ENCODE results near the gene HOXD3.

The HOXD3 gene

DNA sequence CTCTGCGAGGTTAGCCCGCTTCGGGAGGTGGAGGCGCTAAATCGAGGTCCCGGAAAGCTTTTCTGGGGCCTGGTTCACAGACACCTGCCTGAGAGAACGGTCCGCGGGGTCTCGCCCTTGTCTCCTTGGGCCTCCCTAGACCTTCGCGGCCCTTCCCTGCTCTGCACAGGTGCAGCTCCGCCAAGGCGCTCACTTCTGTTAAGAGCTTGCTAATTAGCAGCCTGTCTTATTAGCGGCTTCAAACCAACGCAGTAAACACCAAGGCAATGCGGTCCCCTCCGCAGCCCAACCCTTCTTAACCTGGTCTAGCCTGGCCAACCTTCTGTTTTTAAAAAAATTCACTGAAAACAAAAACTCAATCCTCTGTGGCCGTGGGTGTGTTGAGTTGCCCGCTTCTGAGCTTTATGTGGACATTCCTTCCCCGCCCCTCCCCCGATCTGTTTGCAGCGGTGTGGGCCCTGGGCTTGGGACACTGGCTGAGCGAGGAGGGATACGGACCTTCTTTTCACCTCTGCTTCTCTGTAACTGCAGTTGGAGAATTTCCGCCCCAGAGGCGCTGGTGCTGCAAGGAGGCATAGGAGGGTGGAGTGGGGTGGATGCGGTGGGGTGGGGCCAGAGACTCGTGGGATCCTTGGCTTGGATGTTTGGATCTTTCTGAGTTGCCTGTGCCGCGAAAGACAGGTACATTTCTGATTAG lies 9.2 kb upstream of the HOXD3 start:
- Mint-ChIP-seq H3K27me3 (peaks cover 94% of the 10 kb centered on the region), H3K4me3 (no peak overlapping the region), H3K4me1 (ENCODE audit: low read depth) (peaks cover 6% of the 10 kb centered on the region), H3K9me3 (no peaks in the 10 kb centered on the region), H3K27ac (no peak overlapping the region), H3K36me3 (ENCODE audit: low read depth) (no peaks in the 10 kb centered on the region)
- peak; percentile 27 for DNase-seq

DNA sequence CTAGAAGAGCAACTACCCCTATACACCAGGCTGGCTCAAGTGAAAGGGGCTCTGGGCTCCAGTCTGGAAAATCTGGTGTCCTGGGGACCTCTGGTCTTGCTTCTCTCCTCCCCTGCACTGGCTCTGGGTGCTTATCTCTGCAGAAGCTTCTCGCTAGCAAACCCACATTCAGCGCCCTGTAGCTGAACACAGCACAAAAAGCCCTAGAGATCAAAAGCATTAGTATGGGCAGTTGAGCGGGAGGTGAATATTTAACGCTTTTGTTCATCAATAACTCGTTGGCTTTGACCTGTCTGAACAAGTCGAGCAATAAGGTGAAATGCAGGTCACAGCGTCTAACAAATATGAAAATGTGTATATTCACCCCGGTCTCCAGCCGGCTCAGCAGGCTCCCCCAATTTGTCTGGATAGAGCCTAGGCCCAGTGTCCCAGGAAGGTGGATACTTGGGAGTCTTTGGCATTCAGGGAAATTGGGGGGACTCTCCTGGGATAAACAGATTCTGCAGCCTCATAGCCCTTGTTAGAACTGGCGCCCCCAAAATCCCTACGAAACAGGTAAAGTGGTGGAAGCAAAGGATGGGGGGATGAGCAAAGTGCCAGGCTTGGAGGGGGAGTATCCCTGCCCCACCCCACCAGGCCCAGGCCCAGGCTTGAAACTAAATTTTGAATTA lies 8.2 kb upstream of the HOXD3 start:
- Mint-ChIP-seq H3K4me3 (no peak overlapping the region), H3K36me3 (ENCODE audit: low read depth) (no peaks in the 10 kb centered on the region), H3K27me3 (peaks cover 94% of the 10 kb centered on the region), H3K9me3 (no peaks in the 10 kb centered on the region), H3K4me1 (ENCODE audit: low read depth) (peaks cover 6% of the 10 kb centered on the region), H3K27ac (no peak overlapping the region)
- no peak for DNase-seq

DNA sequence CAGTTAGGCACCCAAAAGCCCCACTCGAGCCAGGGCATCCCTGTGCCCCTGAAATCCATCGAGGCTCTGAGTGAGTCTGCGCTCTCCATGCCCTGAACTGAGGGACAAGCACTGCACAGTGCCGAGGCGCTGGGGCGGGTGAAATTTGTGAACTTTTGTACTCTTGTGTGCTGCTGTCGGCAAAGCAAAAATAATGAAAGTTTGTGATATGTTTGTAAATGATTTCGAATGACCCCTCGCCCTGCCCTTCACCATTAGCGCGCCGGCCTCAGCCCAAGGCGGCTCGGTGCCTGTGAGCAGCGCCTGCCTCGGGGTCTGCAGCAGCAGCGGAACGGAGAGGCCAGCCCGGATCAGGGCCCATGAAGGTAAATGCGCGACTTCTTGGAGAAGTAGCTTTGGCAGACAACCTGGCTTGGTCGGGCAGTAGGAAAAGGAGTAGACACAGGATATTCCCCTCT lies 7.6 kb upstream of the HOXD3 start:
- peaks cover 97% of the 10 kb centered on the region for H3K27me3 Mint-ChIP-seq
- H3K27ac Mint-ChIP-seq: no peak overlapping the region
- no peak overlapping the region for H3K4me3 Mint-ChIP-seq
- H3K36me3 Mint-ChIP-seq (ENCODE audit: low read depth): no peaks in the 10 kb centered on the region
- DNase-seq: no peak
- H3K4me1 Mint-ChIP-seq (ENCODE audit: low read depth): peaks cover 6% of the 10 kb centered on the region
- H3K9me3 Mint-ChIP-seq: no peaks in the 10 kb centered on the region

DNA sequence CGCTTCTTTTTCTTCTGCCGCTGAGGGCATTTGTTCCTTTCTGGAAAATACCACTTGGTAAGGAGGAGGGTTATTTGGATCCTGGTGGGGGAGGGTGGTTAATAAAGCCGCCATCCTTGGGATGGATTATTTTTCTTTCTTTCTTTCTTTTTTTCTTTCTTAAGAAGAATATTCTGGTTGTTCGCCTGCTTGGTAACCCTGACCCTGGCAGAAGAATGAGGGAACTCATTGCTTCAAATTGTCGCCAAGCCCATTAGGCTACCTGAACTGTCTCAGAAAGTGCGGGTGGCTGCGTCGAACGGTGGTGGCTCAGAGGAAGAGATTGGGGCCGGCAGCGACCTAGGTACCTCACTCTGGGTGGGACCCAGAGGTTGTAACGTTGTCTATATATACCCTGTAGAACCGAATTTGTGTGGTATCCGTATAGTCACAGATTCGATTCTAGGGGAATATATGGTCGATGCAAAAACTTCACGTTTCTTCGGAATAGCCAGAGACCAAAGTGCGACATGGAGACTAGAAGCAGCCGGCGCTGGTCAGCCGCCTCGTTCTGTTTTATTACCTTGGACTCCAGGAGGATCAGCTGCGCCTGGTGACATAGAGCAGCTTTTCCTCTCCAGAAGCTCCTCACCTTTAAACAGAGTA lies 7.0 kb upstream of the HOXD3 start:
- H3K27ac Mint-ChIP-seq: no peak overlapping the region
- no peak for DNase-seq
- H3K27me3 Mint-ChIP-seq: peaks cover 97% of the 10 kb centered on the region
- H3K4me1 Mint-ChIP-seq (ENCODE audit: low read depth): peaks cover 6% of the 10 kb centered on the region
- no peak overlapping the region for H3K4me3 Mint-ChIP-seq
- no peaks in the 10 kb centered on the region for H3K36me3 Mint-ChIP-seq (ENCODE audit: low read depth)
- H3K9me3 Mint-ChIP-seq: no peaks in the 10 kb centered on the region

DNA sequence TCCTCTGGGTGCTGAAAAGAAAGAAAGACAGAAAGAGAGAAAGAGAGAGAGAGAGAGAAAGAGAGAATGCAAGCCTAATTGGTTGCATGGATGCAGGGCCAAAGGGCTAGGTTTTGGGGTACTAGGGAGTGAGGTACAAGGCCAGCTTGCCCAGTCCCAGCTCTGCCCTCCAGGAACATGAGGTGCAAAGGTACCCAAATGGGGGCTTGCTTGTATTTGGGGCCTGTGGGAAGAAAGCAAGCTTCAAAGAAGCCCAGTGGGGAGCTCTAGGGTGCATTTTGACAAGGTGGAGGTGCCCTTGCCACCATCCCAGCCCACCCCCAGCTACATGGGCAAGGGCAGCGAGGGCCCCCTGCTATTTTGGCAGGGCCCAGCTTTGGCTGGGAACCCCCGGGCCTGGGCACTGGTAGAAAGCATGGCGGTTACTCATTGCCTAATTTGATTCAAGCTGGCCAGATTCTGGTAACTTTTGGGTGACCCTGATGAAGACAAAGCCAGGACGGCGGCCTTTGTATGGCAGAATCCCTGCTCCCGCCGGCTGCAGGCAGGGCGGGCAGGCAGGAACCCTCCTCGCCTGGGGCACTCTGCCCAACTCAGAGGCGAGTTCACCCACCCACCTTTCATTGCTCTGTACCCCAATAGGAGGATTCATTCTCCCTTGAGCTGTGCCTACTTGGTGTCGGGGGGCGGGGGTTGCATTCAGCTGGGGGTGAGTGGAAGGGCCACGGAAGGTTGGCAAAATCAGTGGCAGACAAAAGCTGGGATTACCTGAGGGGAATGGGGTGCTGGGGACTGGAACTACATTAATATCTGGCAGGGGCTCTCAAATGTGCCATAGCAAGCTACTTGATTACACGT lies 6.3 kb upstream of the HOXD3 start:
- Mint-ChIP-seq H3K9me3 (no peaks in the 10 kb centered on the region), H3K4me1 (ENCODE audit: low read depth) (peaks cover 6% of the 10 kb centered on the region), H3K4me3 (no peak overlapping the region), H3K36me3 (ENCODE audit: low read depth) (no peaks in the 10 kb centered on the region), H3K27me3 (peaks cover 97% of the 10 kb centered on the region), H3K27ac (no peak overlapping the region)
- DNase-seq: peak; percentile 21

DNA sequence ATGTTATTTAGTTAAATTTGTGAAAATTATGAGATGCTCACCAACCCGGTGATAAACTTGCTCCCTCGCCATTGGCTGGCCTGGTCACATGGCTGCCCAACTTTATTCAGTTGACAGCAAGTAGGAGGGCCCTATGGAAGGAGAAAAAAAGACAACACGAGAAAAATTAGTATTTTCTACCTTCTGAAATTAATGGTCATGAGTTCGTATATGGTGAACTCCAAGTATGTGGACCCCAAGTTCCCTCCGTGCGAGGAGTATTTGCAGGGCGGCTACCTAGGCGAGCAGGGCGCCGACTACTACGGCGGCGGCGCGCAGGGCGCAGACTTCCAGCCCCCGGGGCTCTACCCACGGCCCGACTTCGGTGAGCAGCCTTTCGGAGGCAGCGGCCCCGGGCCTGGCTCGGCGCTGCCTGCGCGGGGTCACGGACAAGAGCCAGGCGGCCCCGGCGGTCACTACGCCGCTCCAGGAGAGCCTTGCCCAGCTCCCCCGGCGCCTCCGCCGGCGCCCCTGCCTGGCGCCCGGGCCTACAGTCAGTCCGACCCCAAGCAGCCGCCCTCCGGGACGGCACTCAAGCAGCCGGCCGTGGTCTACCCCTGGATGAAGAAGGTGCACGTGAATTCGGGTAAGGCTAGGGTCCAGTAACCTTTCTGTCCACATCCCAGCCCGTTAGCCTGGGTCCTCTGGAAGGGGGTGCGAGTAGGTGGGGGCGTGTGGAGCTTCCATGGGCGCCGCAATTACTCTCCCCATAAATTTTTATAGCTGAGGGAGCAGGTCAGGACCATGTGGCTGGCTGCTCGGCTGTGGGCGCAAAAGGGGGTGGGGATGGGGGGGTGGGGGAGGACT lies 5.4 kb upstream of the HOXD3 start, which contains the start of gene HOXD4:
Gene HOXD4 (plus strand): TSS at position 109 of the 846 bp plus-strand sequence. CDS start 84 bp downstream, at position 193.
- Mint-ChIP-seq H3K9me3 (no peaks in the 10 kb centered on the region), H3K27ac (no peak within 1 kb of the TSS), H3K4me3 (peak within 1 kb of the TSS; percentile 18), H3K36me3 (ENCODE audit: low read depth) (no peaks in the 10 kb centered on the region), H3K4me1 (ENCODE audit: low read depth) (peaks cover 7% of the 10 kb centered on the region), H3K27me3 (peaks cover 97% of the 10 kb centered on the region)
- peak; percentile 26 for DNase-seq

DNA sequence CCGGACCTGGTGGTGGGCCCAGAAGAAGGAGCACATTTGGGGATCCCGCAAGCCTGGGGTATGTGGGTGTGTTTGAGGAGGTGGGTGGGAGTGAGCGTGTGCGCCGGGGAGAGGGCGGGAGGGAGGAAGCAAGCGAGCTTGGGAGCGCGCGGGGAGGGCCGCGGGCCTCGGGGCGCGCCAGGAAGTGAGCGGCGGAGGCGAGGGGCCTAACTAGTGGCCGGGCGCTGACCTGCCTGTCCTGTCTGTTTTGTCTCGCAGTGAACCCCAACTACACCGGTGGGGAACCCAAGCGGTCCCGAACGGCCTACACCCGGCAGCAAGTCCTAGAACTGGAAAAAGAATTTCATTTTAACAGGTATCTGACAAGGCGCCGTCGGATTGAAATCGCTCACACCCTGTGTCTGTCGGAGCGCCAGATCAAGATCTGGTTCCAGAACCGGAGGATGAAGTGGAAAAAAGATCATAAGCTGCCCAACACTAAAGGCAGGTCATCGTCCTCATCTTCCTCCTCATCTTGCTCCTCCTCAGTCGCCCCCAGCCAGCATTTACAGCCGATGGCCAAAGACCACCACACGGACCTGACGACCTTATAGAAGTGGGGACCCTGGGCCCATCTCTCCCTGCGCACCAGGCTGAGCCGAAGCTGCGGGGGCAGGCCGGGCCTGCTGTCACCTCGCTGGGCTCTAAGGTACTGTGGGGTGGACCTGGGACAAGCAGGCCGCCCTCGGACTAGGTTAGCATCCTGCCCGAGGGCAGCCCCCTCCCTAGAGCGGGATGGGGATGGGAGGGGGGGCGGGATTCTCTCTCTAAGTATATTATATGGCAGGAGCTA lies 4.5 kb upstream of the HOXD3 start:
- Mint-ChIP-seq H3K27me3 (peaks cover 95% of the 10 kb centered on the region), H3K4me1 (ENCODE audit: low read depth) (peaks cover 11% of the 10 kb centered on the region), H3K4me3 (no peak overlapping the region), H3K9me3 (no peaks in the 10 kb centered on the region), H3K27ac (no peak overlapping the region), H3K36me3 (ENCODE audit: low read depth) (no peaks in the 10 kb centered on the region)
- DNase-seq: no peak

DNA sequence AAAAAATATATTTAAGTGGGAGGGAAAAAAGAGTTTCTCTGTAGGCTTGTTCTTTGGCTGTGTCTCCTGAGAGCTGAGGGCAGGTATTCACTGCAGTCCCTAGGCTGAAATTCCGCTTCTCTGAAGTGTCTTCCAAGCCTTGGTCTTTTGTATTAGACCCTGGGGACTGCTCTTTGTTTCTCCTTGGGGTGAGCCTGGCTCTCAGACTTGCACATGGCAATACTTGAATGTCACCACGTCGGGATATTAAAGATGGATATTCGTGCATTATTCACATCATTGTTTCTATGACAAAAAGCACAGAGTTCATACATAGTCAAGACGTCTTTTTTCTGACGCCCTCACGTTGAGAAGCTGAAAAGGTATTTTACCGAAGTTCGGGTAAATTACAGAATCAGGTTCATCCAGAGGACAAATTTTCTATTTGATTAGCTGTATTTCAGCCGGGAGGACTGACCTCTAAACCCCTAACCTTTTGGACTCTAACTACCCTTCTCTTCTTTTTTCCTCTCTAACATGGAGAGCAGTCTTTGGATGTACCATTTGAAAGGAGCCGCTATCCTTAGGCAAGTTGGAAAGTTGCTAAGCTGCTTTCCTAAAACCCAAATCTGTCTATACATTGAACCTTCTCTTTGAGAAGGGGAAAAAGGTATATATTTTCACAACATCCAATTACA lies 2.4 kb upstream of the HOXD3 start:
- Mint-ChIP-seq H3K36me3 (ENCODE audit: low read depth) (no peaks in the 10 kb centered on the region), H3K9me3 (no peaks in the 10 kb centered on the region), H3K4me3 (no peak overlapping the region), H3K27ac (no peak overlapping the region), H3K4me1 (ENCODE audit: low read depth) (peaks cover 21% of the 10 kb centered on the region), H3K27me3 (peaks cover 95% of the 10 kb centered on the region)
- DNase-seq: no peak

DNA sequence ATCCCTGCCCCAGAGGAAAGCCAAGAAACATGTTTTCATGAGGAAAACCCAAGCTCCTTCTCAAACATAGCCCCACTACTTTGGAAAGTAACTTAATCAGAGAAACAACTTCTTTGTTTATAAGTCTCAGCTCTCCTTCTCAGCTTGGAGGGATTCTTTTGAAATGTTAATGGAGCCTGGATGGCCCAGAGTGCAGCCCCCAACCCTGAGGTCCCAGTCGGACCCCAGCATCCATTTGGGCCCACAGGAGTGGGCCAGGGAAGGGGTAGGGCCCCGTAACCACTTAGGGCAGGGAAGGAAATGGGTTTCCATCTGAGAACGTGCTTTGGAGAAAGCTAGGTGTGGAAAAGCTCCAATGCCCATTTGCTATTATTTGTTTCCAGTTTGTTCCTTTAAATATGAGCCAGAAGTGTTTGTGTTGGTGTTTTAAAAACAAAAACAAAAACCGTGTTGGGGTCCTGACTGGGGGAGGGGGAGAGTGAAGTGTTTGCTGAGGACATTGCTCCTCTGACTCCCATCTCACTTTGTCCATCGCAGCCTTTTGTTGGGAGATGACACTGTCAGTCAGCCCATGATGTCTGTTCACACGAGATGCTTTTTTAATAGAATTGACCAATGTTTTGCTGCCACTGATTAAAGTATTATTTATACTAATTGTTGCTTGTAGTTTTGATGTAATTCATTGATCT lies 1.6 kb upstream of the HOXD3 start:
- H3K36me3 Mint-ChIP-seq (ENCODE audit: low read depth): no peaks in the 10 kb centered on the region
- H3K4me1 Mint-ChIP-seq (ENCODE audit: low read depth): peaks cover 27% of the 10 kb centered on the region
- no peaks in the 10 kb centered on the region for H3K9me3 Mint-ChIP-seq
- no peak overlapping the region for H3K4me3 Mint-ChIP-seq
- peaks cover 93% of the 10 kb centered on the region for H3K27me3 Mint-ChIP-seq
- no peak overlapping the region for H3K27ac Mint-ChIP-seq
- no peak for DNase-seq

DNA sequence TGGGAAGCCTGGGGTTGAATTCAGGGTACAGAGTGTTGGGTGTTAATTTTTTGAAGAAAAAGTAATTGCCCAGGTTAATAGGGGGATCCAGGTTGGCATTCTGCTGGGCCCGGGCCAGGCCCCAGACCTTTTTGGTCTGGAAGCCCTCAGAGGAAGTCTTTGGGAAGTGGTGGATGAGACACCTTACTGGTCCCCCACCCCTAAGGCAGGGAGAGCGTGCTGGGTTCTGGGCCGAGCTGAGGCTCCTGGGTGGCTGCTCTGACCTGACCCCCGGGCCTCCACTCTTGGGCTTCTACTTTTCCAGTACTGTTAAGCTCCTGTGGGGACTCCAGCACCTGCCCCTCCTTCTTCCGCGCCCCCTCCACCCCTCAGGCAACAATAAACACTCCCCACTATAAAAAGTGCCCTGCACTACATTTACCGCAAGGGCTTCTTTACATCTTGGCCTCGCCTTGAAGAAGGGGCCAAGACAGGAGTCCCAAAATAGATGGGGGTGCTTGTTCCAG lies 753 bp upstream of the HOXD3 start:
- no peak for DNase-seq
- Mint-ChIP-seq H3K27ac (no peak overlapping the region), H3K4me3 (no peak overlapping the region)

DNA sequence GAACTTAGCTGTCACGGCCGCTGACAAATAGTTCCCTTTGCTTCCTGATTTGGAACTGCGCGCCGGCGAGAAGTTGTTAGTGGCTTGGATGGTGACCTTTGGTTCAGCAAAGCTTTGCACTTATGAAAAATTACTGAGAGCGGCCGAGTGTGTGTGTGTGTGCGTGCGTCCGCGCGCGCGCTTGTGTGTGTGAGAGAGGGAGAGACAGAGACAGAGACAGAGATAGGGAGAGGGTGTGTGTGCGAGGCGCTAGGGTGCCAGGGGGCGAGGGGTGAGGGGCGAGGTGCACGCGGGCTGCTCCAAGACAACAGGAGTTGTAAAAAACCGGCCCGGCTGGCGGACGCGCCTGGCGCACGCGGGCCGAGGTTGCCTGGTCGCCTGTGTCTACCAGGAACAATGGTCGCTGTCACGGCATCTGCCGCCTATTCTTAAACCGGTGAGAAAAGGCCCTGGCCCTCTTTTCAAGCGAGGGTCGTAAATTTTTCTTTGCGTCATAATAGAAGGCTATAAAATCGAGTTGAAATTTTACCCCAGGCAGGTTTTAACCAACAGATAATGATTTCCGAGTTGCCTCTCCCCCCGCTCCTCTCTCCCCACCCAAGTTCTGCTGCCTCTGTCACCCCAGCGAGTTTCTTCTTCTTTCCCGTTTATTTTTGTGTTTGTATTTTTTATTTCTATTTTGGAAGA lies 535 bp downstream of the HOXD3 start:
- peaks cover 26% of the 10 kb centered on the region for H3K4me1 Mint-ChIP-seq (ENCODE audit: low read depth)
- no peak for DNase-seq
- H3K9me3 Mint-ChIP-seq: no peaks in the 10 kb centered on the region
- peak overlapping the region; percentile 26 for H3K4me3 Mint-ChIP-seq
- no peak overlapping the region for H3K27ac Mint-ChIP-seq
- H3K27me3 Mint-ChIP-seq: peaks cover 95% of the 10 kb centered on the region
- H3K36me3 Mint-ChIP-seq (ENCODE audit: low read depth): no peaks in the 10 kb centered on the region

More for the DNA sequence above, 753 bp upstream of the HOXD3 start:
- peaks cover 27% of the 10 kb centered on the region for H3K4me1 Mint-ChIP-seq (ENCODE audit: low read depth)
- no peaks in the 10 kb centered on the region for H3K36me3 Mint-ChIP-seq (ENCODE audit: low read depth)
- H3K9me3 Mint-ChIP-seq: no peaks in the 10 kb centered on the region
- peaks cover 93% of the 10 kb centered on the region for H3K27me3 Mint-ChIP-seq
